ENCODE data around the gene SUN2. TPM values are rescaled to one million over a fixed set of nuclear protein-coding genes. Genes with fewer than 3 reads are reported as not detected.

The SUN2 gene
- total and polyA plus RNA-seq, 2 of the 13 experiments (the other 11 are each of a cell fraction or from before 2014, with no cell fraction given) = 45.6 to 56.6 TPM

- TF ChIP-seq POLR2AphosphoS5 (IDR thresholded peaks at IDR 0.05; ENCODE audit: low read depth, low read length) (no peak), PBX2 (CRISPR knock-in tag; IDR thresholded peaks at IDR 0.05) (no peak)
These were observed 45.4 kb downstream of the SUN2 start (continued) for GRCh38 chr22:38710351-38710750.

DNA sequence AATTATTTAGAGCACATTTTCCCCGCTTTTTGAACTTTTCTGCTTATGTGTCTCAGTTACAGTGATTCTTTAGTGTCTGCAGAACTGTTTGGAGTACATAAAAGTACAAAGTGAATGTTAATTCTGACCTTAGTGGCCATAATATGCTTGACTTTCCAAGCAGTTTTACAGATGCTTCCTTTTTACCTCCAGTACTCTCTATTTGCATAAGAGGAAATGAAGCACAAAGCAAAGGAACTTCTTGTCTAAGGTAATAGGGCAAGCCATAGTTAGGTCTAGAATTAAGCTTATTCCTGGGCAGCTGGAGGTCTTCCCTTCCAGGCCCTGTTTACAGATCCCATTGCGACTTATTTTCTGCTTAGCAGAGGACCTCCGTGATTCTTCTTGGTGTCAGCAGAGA, 46.5 kb downstream of the SUN2 start:
- Histone ChIP-seq H3K9ac (ENCODE audit: insufficient read depth, low read depth, low read length) (no peak overlapping the region), H3K9me3 (ENCODE audit: low read length) (no peaks in the 10 kb centered on the region), H3K36me3 (replicated peaks in 1 of 2; ENCODE audit: control insufficient read depth in 1 of 2, insufficient read depth in 2 of 2, low read length in 2 of 2) (peaks cover 13 to 27% of the 10 kb centered on the region in 2 experiments), H3K79me2 (ENCODE audit: insufficient read depth, low read length) (peaks cover 82% of the 10 kb centered on the region), H3K4me1 (ENCODE audit: insufficient read depth, low read length) (peaks cover 24% of the 10 kb centered on the region), H3K27ac (ENCODE audit: extremely low read length, insufficient read depth, low read length) (no peak overlapping the region), H3K4me2 (ENCODE audit: low read depth, low read length) (no peak overlapping the region), H3K27me3 (ENCODE audit: control insufficient read depth in 1 of 2, insufficient read depth in 2 of 2, low read length in 2 of 2) (no peaks in the 10 kb centered on the region; a peak in 1 of 5 replicates), H2AFZ (ENCODE audit: low read length) (no peak overlapping the region), H4K20me1 (ENCODE audit: insufficient read depth, low read length) (peaks cover 62% of the 10 kb centered on the region), H3K4me3 (replicated peaks in 1 of 3; ENCODE audit: insufficient read depth in 1 of 3, low read depth in 2 of 3, low read length in 3 of 3) (no peak overlapping the region)
- TF ChIP-seq ZBTB8A (CRISPR knock-in tag; IDR thresholded peaks at IDR 0.05; ENCODE audit: borderline replicate concordance, low read depth) (no peak), NONO (IDR thresholded peaks at IDR 0.05) (no peak), NONO (CRISPR knock-in tag; conservative IDR thresholded peaks at IDR 0.05) (no peak), NBN (conservative IDR thresholded peaks at IDR 0.05) (no peak), ADNP (CRISPR knock-in tag; IDR thresholded peaks at IDR 0.05) (no peak), ZNF276 (CRISPR knock-in tag; IDR thresholded peaks at IDR 0.05; ENCODE audit: low read depth) (no peak), SKI (IDR thresholded peaks at IDR 0.05; ENCODE audit: partially characterized antibody) (no peak), ZNF652 (CRISPR knock-in tag; IDR thresholded peaks at IDR 0.05; ENCODE audit: borderline replicate concordance, low read depth) (no peak), ZNF431 (CRISPR knock-in tag; IDR thresholded peaks at IDR 0.05; ENCODE audit: borderline replicate concordance, low read depth) (no peak), YEATS4 (CRISPR knock-in tag; IDR thresholded peaks at IDR 0.05; ENCODE audit: borderline replicate concordance) (no peak)
- BruUV-seq (replicated peaks) = no TSS peak
- intact Hi-C loops (cut with micrococcal nuclease; ENCODE audit: unreplicated experiment) (no loop called here), in situ Hi-C loops (cut with HindIII; ENCODE audit: extremely low pct_ligation_motif_present, low pct_unique_long_range_greater_than_20kb) (no loop called here)
- no peak for FAIRE-seq
- CTCF ChIA-PET (ENCODE audit: low intra/inter-chr PET ratio, low total read pairs) = no interaction called here
- POLR2A ChIA-PET = interaction anchor here (1.0 to 1.2 kb wide), 2 partner anchors 9 to 25 kb away, joined by 3 read pairs; no protein-coding TSS in a partner anchor
- WGBS (ENCODE audit: low lambda C conversion rate) = 97% methylated on average over 3 of the region's 3 CpGs
- no peak for ATAC-seq
- no peak for DNase-seq (ENCODE audit: low spot score)

All from HepG2 (cell line).